Hepatocyte (in vitro differentiated cells): Measurements from ENCODE around the gene SH2D7.

ENCODE experiments used
- EZH2 ChIP-seq: fragments of 200-600 bp; sonication (generic); IDR thresholded peaks from 2 replicates; pipeline ENCODE4 v1.6.1; 2016; ENCODE audit warnings: antibody characterized with exemption, mild to moderate bottlenecking, borderline replicate concordance
- TF ChIP-seq, protein P1 (sequence below): fragments of 200-600 bp; sonication (generic); IDR thresholded peaks from 2 replicates; pipeline ENCODE4 v1.5.1; 2016; ENCODE audit warnings: antibody characterized with exemption, mild to moderate bottlenecking; ENCODE audit not compliant: poor library complexity

DNA sequence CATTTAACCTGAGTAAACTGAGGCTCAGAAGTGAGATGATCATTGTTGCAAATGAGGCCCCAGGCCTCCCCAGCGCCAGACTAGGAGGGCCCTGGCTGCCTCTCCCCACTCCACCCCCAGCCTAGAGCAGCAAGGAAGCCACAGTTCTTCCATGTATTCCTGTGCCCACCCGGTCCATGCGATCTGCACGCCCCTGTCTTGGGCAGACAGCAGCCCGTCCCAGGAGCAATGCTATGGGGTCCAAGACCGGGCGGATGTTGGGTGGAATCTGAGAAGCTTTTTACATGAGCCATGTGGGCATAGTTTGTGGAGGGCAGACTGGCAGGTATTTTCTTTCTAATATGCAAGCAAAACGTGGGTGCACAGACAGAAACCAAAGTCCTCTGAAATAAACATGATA lies 15.1 kb downstream of the SH2D7 start:
- TF ChIP-seq, protein P1, sequence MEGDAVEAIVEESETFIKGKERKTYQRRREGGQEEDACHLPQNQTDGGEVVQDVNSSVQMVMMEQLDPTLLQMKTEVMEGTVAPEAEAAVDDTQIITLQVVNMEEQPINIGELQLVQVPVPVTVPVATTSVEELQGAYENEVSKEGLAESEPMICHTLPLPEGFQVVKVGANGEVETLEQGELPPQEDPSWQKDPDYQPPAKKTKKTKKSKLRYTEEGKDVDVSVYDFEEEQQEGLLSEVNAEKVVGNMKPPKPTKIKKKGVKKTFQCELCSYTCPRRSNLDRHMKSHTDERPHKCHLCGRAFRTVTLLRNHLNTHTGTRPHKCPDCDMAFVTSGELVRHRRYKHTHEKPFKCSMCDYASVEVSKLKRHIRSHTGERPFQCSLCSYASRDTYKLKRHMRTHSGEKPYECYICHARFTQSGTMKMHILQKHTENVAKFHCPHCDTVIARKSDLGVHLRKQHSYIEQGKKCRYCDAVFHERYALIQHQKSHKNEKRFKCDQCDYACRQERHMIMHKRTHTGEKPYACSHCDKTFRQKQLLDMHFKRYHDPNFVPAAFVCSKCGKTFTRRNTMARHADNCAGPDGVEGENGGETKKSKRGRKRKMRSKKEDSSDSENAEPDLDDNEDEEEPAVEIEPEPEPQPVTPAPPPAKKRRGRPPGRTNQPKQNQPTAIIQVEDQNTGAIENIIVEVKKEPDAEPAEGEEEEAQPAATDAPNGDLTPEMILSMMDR, result no peak
- no peak for TF ChIP-seq EZH2
